HepG2 (cell line): ENCODE measurements around the gene AP3B1.

Experiments
- BCLAF1 ChIP-seq: fragments of 450-650 bp; IDR thresholded peaks from 2 replicates; pipeline ENCODE4 v1.6.1; 2017; ENCODE audit warnings: mild to moderate bottlenecking
- CBX5 ChIP-seq: sonication (generic); formaldehyde crosslinking; IDR thresholded peaks from 2 replicates; pipeline ENCODE4 v1.4.0; 2020; ENCODE audit warnings: missing genetic modification reagents, borderline replicate concordance
- CREB3 ChIP-seq: sonication (generic); formaldehyde crosslinking; IDR thresholded peaks from 2 replicates; pipeline ENCODE4 v1.5.0; 2020; ENCODE audit warnings: missing genetic modification reagents
- CTCF ChIP-seq: sonication (generic); formaldehyde crosslinking; IDR thresholded peaks from 2 replicates; pipeline ENCODE4 v1.5.0; 2020; ENCODE audit warnings: mild to moderate bottlenecking, missing genetic modification reagents, moderate library complexity
- NR1H2 ChIP-seq: sonication (generic); formaldehyde crosslinking; IDR thresholded peaks from 2 replicates; pipeline ENCODE4 v1.8.1; 2022; ENCODE audit warnings: low read depth, missing genetic modification reagents, borderline replicate concordance
- POLR2AphosphoS5 ChIP-seq: IDR thresholded peaks from 2 replicates; pipeline ENCODE4 v1.6.1; 2012; ENCODE audit warnings: low read depth, low read length
- ZNF10 ChIP-seq: sonication (generic); formaldehyde crosslinking; IDR thresholded peaks from 2 replicates; pipeline ENCODE4 v1.4.0; 2020; ENCODE audit warnings: mild to moderate bottlenecking, low read depth, missing genetic modification reagents, borderline replicate concordance
- ZNF232 ChIP-seq: sonication (generic); formaldehyde crosslinking; IDR thresholded peaks from 2 replicates; pipeline ENCODE4 v1.4.0; 2020; ENCODE audit warnings: missing genetic modification reagents, borderline replicate concordance
- ZNF318 ChIP-seq: sonication (generic); formaldehyde crosslinking; IDR thresholded peaks from 2 replicates; pipeline ENCODE4 v1.4.0; 2020; ENCODE audit warnings: mild to moderate bottlenecking, missing genetic modification reagents
- ZNF556 ChIP-seq: sonication (generic); formaldehyde crosslinking; IDR thresholded peaks from 2 replicates; pipeline ENCODE4 v1.4.0; 2020; ENCODE audit warnings: mild to moderate bottlenecking, missing genetic modification reagents, borderline replicate concordance
- TF ChIP-seq, protein P1 (sequence below), 2 experiments: sonication (generic) in 1 of 2; formaldehyde crosslinking in 1 of 2; IDR thresholded peaks; 2 replicates each; pipeline versions ENCODE4 v1.5.1 to v1.6.1; 2011 to 2020; ENCODE audit warnings: borderline replicate concordance in 1 of 2, low read depth in 1 of 2, low read length in 1 of 2, mild to moderate bottlenecking in 1 of 2, missing genetic modification reagents in 1 of 2, moderate library complexity in 1 of 2
- TF ChIP-seq, protein P2 (sequence below): IDR thresholded peaks from 2 replicates; pipeline ENCODE4 v1.6.1; 2012; ENCODE audit warnings: inconsistent platforms

- TF ChIP-seq ZNF556 = no peak
- TF ChIP-seq ZNF318 = no peak
- no peak for TF ChIP-seq CREB3 (CRISPR knock-in tag)
- TF ChIP-seq, protein P1, sequence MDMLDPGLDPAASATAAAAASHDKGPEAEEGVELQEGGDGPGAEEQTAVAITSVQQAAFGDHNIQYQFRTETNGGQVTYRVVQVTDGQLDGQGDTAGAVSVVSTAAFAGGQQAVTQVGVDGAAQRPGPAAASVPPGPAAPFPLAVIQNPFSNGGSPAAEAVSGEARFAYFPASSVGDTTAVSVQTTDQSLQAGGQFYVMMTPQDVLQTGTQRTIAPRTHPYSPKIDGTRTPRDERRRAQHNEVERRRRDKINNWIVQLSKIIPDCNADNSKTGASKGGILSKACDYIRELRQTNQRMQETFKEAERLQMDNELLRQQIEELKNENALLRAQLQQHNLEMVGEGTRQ (IDR thresholded peaks at IDR 0.05; ENCODE audit: low read depth, low read length) = no peak
- TF ChIP-seq, protein P1 (CRISPR knock-in tag; IDR thresholded peaks at IDR 0.05; ENCODE audit: borderline replicate concordance) = no peak
- no peak for TF ChIP-seq BCLAF1
- TF ChIP-seq ZNF10 (CRISPR knock-in tag) = no peak
- TF ChIP-seq NR1H2 (CRISPR knock-in tag) = no peak
- no peak for TF ChIP-seq CBX5 (CRISPR knock-in tag)
- TF ChIP-seq, protein P2, sequence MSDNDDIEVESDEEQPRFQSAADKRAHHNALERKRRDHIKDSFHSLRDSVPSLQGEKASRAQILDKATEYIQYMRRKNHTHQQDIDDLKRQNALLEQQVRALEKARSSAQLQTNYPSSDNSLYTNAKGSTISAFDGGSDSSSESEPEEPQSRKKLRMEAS = no peak
- no peak for TF ChIP-seq CTCF (CRISPR knock-in tag)
- TF ChIP-seq ZNF232 (CRISPR knock-in tag) = no peak
- TF ChIP-seq POLR2AphosphoS5 = no peak
Observed at GRCh38 chr5:77953374-77953773, 341.1 kb downstream of the AP3B1 start.
